Suppressor macrophage treated with lipopolysaccharide for 4 hours (primary cell): ENCODE measurements around the gene USP33.
"Not testable (repeated sequence)": the region's sequence is repeated elsewhere in the genome, so short reads cannot be mapped to it uniquely, and the experiment has no call there.

Source experiments
- DNase-seq: peaks from one replicate; pipeline ENCODE4 v3.0.0-alpha.2; 2020

Gene USP33

DNA sequence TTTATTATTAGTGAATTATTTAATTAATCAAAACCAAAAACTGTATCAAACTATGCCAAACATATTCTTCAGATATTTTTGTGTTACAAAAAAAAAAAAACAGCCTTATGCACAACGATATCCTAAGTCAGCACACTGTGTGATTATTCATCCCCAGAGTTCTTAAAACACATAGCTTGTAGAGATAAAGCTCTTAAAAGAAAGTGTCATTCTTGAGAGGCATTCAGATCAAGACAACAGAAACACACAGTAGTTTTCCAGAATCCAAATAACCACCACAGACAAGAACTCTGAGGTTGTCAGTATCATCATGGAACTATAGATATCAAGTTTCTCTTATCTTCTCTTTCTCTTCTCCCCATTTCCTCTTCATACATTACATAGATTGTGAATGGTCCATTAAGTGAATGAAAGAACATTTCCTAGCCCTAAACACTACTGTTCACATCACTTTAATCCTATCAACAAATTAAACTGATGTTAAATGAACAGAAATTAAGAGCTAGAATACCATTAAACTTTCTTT lies 90.7 kb downstream of the USP33 start:
- DNase-seq, result no peak

GRCh38 chr1:77664939-77665516 lies 94.6 kb downstream of the USP33 start:
- no peak for DNase-seq

- DNase-seq, result no peak
Measured at GRCh38 chr1:77661696-77662095, 98.0 kb downstream of the USP33 start.

DNA sequence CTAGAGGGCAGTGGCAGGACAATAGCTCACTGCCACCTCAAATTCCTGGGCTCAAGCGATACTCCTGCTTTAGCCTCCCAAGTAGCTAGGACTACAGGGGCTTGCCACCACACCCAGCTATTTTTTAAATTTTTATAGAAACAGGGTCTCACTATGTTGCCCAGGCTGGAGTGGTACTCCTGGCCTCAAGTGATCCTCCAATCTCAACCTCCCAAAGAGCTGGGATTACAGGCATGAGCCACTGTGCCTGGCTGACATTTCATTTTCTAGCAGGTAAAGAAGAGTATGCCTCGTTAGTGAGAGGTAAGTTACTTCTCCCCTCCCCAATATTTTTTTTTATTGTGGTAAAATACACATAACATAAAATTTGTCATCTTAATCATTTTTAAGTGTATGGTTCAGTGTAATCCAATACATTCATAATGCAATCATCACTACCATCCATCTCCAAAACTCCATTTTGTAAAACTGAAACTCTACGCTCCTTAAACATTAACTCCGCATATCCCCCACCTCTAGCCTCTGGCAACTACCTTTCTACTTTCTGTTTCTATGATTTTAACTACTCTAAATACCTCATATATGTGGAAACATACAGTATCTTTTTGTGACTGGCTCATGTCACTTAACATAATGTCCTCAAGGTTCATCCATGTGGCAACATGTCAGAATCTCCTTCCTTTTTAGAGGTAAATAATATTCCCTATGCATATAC lies 99.6 kb downstream of the USP33 start:
- DNase-seq, result no peak

DNA sequence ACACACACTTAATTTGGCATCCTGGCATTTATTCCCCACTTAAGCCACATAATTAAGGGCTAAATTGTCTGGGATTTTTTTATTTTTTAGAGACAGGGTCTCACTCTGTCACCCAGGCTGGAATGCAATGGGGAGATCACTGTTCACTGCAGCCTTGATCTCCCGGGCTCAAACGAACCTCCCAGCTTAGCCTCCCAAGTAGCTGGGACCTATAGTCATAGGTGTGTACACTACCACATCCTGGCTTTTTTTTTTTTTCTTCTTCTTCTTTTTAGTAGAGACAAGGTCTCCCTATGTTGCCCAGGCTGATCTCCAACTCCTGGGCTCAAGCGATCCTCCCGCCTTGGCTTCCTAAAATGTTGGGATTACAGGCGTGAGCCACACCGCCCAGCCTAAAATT lies 101.4 kb downstream of the USP33 start:
- DNase-seq, result no peak

GRCh38 chr1:77655431-77655974 lies 104.1 kb downstream of the USP33 start:
- DNase-seq, result no peak

GRCh38 chr1:77652970-77653516 lies 106.6 kb downstream of the USP33 start:
- DNase-seq, result no peak

GRCh38 chr1:77652268-77652667 lies 107.4 kb downstream of the USP33 start:
- no peak for DNase-seq

DNA sequence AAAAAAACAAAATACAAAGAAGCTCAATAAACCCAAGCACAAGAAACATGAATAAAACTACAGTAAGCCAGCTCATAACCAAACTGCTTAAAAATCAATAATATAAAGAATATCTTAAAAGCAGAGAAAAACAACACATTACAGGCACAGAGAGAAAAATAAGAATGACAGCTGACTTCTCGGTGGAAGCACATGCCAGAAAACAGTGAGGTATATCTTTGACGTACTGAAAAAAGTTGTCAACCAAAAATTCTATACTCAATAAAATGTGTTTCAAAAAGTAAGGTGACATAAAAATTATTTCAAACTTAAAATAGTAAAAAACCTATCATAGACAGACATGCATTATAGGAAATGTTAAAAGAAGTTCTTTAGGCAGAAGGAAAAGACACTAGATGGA lies 110.5 kb downstream of the USP33 start:
- DNase-seq, result no peak

DNA sequence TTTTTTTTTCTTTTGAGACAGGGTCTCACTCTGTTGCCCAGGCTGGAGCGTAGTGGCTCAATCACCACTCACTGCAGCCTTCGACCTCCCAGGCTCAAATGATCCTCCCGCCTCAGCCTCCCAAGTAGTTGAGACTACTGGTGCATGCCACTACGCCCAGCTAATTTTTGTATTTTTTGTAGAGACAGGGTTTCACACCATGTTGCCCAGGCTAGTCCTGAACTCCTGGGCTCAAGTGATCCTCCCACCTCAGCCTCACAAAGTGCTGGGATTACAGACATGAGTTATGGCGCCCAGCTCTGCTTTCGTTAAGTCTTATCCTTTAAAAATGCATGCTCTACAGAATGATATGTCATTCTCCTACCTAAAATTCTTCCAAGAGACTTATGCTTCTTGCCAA lies 113.4 kb downstream of the USP33 start:
- not testable (repeated sequence) for DNase-seq
